Sigmoid colon (tissue), 4 donors: ENCODE measurements around the gene GSS.

Experiments
- CTCF ChIP-seq, 4 experiments: fragments of 450-650 bp in 3 of 4; fragments of 200-600 bp in 1 of 4; IDR thresholded peaks; one replicate each; pipeline ENCODE4 v1.5.1; 2016 to 2019; ENCODE audit warnings: antibody characterized with exemption in 4 of 4, mild to moderate bottlenecking in 3 of 4, moderate library complexity in 2 of 4
- EP300 ChIP-seq, 4 donors: sonication (generic); formaldehyde crosslinking; IDR thresholded peaks; one replicate each; pipeline ENCODE4 v1.6.1; 2017; ENCODE audit warnings: antibody characterized with exemption in 4 of 4
- POLR2A ChIP-seq, 2 donors: fragments of 450-650 bp; IDR thresholded peaks; one replicate each; pipeline ENCODE4 v1.6.1; 2016; ENCODE audit warnings: antibody characterized with exemption in 2 of 2, mild to moderate bottlenecking in 2 of 2, moderate library complexity in 2 of 2
- POLR2AphosphoS5 ChIP-seq, 4 donors: sonication (generic); formaldehyde crosslinking; IDR thresholded peaks; one replicate each; pipeline ENCODE4 v1.6.1; 2017; ENCODE audit warnings: antibody characterized with exemption in 4 of 4

- no peak for TF ChIP-seq CTCF (IDR thresholded peaks at IDR 0.05)
- no peak for TF ChIP-seq POLR2A (IDR thresholded peaks at IDR 0.05)
- no peak for TF ChIP-seq POLR2AphosphoS5 (IDR thresholded peaks at IDR 0.05)
- no peak for TF ChIP-seq EP300 (IDR thresholded peaks at IDR 0.05)
Observed at GRCh38 chr20:34989670-34990069, 34.1 kb upstream of the GSS start.
